Posterior cingulate gyrus (tissue), 11 donors: Measurements from ENCODE around the gene ZNF689.

Experiments
- DNase-seq, 10 donors: peaks; one replicate each; pipeline versions ENCODE4 v3.0.0 to v3.0.0-alpha.2; 2020 to 2021; ENCODE audit warnings: mixed read lengths in 3 of 10
- intact Hi-C: fragments of 100-400 bp; cut with DNase I; formaldehyde crosslinking; loops from one replicate; pipeline ENCODE4 v1.15.1; 2023

The ZNF689 gene

DNA sequence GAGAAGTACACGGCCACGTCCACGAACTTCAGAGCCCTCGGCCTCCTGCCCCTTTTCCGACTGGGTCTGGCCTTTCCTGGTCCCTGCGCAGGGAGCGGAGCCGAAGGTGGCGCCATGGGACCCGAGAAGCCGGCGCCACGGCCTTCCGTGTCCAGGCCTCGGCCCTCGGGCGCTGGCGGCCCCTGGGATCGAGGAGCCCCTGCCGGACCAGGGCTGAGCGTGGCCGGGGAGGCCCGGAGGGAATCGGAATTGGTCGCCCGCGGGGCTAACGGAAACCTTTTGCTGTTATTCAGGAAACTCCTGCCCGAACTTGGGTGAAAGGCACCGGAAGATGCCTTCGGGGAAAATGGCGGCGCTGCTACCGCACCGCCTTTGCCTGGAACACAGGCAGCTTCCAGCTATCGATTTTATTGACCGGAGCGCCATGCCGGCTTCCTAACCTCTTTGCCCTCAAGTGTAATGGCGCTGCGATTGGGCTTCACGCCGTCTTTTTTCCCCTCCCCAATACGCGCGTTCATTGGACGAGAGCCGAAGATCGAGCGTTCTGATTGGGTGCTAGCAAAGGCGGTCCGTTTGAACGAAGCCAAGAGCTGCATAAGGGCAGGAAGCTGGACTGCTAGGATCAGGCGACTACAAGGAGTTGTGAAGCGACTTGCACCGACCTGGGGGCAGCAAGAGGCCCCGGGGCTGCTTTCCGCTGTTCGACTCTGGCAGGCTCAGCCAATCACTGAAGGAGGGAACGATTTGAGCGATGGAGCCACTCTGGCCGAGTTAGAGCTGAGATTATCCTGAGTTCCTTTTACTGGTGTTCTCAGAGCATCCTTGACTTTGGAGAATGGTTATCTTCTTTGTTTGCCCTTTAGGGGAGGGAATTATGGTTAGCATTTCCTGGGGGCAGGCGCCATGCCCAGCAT is at the start of gene ZNF689:
Gene ZNF689 (minus strand): TSS at position 464 of the 914 bp plus-strand sequence. CDS start 348 bp downstream, at position 116.
- peak; percentile 93 to 99 (median 98) for DNase-seq
- intact Hi-C loops, result no loop called here

DNA sequence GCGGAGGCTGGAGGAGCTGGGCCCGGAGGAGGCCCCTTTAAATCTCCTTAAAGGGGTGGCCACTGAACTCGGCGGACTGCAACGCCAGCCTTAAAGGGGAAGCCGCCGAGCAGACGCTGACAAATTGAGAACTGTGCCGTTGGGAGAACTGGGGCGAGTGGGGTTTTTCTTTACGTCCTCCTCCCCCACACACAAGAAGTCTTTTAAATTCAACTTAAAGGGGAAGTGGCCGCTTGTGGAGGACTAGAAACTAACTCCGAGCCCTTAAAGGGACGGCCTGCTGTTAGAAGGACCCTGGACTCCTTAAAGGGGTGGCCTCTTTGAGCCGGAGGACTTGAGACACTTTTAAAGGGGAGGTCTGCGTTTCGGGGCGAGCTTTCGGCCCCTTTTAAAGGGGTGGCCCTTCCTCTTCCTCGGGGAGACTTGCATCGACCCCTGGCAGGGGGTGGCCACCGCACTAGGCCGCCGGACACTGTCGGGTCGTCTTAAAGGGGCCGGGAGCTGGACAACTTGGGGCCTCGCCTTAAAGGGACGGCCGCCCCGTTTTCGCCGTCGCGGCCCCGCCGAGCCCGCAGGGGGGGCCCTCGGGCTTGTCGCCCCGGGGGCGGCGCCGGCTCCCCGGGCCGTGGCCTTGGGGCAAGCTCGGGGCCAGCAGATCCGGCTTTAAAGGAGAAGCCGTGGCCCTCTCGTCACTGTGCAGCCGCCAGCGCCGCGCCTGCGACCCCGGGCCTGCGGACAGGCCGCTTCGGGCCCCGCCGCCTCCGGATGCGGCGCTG is 48.7 kb upstream of the ZNF689 start:
- DNase-seq, result peak; percentile 71 to 99 (median 78)
- intact Hi-C loops, result loop anchor here (1.0 to 5.0 kb wide), 3 partner anchors 9 to 132 kb away; partner anchors contain the start of genes PRR14 and ZNF768

DNA sequence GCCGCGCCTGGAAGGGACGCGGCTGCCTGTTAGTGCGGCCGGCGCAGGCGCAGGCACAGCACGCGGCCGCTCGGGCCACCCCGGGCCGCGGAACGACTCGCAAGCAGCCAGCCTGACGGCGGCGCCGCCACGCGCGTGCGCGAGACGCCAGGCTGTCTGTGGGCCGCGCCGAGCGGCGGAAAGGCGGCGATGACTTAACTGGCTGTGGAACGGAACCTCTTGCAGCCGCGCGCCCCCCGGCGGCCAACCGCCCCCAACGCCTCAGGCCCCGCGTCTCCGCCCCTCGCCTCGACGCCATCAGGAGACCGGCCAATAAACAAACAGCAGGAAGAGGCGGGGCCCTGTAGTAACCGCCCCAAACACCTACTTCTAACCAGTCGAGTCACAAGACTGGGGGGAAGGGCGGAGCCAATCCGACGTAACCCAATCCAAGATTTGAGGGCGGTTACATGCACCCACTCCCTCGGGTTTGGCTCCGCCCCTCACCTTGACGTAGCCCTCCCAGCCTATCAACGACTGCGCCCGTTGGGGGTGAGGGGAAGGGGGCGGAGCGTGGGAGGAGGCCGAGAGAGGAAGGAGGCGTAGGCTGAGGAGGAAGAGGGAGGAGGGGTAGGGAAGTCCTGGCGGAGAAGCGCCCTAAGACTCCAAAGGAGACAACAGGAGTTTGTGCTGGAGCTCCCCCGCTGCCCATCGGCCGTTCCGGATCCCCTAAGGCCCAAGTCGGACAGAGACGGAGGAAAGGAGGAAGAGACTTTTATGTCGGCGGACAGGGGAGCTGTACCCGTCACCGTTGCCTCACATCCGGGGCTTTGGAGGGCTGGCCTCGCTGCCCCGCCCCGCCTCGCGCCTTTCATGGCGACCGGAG is 47.9 kb upstream of the ZNF689 start, which contains the start of gene FBRS:
Gene FBRS (plus strand): TSS at position 566 of the 865 bp plus-strand sequence. CDS start 1,088 bp downstream, outside the sequence.
- intact Hi-C loops, result loop anchor here (1.0 to 5.0 kb wide), 3 partner anchors 8 to 131 kb away; partner anchors contain the start of genes PRR14 and ZNF768

DNA sequence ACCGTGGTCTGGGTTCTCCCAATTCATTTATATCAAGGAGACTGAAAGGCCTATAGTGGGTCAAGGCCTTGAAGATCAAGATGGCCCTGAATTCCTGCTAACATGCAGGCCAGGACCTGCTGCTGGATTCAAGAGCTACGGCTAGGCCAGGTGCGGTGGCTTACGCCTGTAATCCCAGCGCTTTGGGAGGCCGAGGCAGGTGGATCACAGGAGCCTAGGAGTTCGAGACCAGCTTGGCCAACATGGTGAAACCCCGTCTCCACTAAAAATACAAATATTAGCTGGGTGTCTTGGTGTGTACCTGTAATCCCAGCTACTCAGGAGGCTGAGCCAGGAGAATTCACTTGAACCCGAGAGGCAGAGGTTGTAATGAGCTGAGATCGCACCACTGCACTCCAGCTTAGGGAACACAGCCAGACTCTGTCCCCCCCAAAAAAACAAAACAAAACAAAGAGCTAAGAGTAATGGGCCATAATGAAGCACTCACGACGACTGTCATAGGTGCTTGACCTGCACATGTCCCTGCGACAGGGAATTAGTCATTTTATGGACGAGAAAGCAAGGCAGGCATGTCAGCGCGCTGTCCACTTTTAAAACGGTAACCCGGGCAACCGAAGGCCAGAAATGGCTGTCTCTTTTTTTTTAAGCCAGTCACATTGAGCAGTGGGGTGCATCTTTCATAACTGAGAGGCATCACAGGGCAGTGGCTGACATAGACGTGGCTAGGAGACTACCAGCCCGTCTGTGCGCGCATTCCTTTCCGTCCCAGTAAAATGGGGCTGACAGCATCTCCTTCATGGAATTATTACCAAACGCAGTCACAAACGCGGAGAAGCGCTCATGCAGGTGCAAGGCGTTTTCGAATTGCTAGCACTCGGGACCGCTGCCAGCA is 47.0 kb upstream of the ZNF689 start:
- intact Hi-C loops, result loop anchor here (5.0 kb wide), 1 partner anchor 130 kb away; the partner anchor contains the start of gene ZNF768
- peak in 1 of 10 donors; percentile 45 for DNase-seq

More for the DNA sequence above, 47.9 kb upstream of the ZNF689 start, which contains the start of gene FBRS:
- peak; percentile 99 to 100 (median 100) for DNase-seq

DNA sequence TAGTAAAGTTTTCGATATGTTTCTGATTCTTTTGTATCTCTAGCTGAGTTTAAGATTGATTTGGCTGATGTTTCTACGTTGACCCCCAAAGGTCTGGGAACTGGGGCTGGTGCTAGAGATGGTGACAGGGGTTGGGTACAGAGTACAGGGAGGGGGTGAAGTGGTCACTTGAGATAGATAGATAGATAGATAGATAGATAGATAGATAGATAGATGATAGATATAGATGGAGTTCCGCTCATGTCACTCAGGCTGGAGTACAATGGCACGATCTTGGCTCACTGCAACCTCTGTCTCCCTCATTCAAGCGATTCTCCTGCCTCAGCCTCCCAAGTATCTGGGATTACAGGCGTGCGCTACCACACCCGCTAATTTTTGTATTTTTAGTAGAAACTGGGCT is 46.2 kb upstream of the ZNF689 start:
- intact Hi-C loops, result loop anchor here (5.0 kb wide), 1 partner anchor 129 kb away; the partner anchor contains the start of gene ZNF768
- no peak for DNase-seq

DNA sequence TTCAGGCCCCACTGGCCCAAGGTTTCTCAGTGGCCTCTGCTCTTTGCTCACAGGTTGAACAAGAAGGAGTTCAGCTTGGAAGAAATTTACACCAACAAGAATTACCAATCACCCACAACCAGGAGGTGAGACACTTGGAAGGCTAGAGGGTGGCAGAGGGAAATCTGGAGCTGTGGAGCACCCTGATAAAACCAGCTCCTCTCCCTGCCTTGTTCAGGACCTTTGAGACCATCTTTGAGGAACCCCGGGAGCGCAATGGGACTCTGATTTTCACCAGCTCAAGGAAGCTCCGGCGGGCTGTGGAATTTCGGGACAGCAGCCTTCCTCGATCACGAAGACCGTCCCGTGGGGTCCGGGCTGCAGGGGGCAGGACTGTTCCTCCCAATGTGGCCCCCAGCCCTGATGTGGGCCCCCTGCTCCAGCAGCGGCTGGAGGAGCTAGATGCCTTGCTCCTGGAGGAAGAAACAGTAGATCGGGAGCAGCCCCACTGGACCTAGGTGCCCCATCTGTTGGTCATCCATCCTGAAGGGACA is 45.7 kb upstream of the ZNF689 start:
- DNase-seq, result peak in 2 of 10 donors; percentile 10 to 41
- intact Hi-C loops, result loop anchor here (5.0 kb wide), 1 partner anchor 129 kb away; the partner anchor contains the start of gene ZNF768

DNA sequence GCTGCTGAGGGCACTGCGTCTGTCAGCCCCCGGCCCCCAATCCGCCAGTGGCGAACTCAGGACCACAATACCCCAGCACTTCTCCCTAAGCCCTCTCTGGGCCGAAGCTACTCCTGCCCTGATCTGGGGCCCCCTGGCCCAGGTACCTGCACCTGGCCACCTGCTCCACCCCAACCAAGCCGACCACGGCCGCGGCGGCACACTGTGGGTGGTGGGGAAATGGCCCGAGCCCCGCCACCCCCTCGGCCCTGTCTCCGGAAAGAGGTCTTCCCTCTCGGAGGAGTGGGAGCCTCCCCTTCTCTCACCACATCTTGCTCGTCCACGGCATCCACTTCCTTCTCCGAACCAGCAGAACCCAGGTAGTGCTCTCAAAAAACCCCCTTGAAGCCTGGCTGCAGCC is 44.7 kb upstream of the ZNF689 start:
- intact Hi-C loops, result loop anchor here (5.0 kb wide), 2 partner anchors 83 to 128 kb away; partner anchors contain the start of genes ZNF688 and ZNF768
- peak in 1 of 10 donors; percentile 64 for DNase-seq

DNA sequence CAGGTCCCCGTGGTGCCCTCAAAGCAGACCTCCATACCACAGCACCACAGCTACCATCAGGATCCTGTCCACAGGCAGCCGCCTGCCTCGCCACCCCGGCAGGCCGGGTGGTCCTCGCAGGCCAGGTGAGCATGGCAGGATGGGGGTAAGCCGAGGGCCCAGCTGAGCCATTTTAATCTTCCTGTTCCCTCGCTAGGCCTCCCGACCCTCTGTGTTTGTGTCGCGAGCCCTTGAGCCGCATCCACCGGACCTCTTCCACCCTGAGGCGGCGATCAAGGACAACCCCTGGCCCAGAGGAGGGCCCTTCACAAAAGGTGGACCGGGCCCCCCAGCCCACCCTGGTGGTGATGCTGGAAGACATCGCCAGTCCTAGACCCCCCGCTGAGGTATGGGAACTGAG is 42.5 kb upstream of the ZNF689 start:
- DNase-seq, result peak in 3 of 10 donors; percentile 29 to 77 (median 38)
- intact Hi-C loops, result loop anchor here (5.0 kb wide), 1 partner anchor 80 kb away; the partner anchor contains the start of gene ZNF688

DNA sequence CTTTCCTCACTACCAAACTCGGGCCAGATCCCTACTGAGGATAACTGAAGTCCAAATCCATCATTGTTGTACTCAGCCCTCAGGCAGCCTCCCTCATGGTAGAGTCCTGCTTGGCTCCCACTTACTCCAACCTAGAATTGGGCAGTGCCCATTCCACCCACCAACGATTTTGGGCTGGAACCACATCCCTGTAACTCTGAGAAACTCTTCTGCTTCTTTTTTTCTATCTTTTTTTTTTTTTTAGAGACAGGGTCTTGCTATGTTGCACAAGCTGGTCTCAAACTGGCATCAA is 41.8 kb upstream of the ZNF689 start:
- no peak for DNase-seq

DNA sequence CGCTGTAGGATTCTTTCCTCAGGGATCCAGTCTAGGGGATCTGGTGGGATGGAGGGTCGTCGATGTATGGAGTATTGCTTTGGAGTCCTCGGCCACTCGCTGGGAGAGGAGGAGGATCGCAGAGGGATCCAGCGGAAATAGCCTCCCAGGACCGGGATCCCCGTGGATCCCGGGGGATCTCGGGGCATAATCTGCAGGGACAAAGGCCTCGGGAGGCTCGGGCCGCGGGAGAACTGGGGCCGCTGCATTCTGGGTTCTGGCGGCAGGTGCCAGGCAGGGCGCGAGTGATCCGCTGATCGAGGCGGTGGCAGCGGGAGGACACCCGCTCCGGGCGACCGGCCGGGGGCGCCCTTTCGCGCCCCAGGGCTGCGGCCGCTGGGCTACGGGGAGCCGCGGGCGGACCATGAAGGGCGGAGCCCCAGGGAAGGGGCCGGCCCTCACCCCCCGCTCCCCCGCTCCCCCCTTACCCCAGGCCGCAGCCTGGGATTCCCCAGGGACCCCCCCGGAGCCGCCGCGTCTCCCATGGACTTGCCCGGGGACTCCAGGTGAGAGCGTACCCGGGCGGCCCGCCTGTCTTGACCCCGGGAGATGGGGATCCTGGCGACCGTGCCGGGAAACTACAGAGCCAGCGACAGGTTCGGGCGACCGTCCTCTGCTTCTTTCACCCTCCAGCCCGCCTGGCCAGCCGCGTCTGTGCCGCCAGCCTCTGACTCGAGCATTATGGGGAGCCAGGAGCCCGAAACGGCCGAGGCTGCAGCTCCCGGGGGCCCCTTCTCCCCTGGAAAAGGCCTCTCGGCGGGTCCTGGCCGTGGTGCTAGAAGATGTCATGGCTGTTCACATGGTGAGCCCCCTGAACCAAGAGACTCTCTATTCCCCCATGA is 41.2 kb upstream of the ZNF689 start:
- peak; percentile 32 to 93 (median 54) for DNase-seq
- intact Hi-C loops, result loop anchor here (2.0 to 5.0 kb wide), 2 partner anchors 47 to 79 kb away; partner anchors contain the start of genes SRCAP and ZNF688

More for the DNA sequence above, 41.8 kb upstream of the ZNF689 start:
- intact Hi-C loops, result loop anchor here (5.0 kb wide), 1 partner anchor 80 kb away; the partner anchor contains the start of gene ZNF688

DNA sequence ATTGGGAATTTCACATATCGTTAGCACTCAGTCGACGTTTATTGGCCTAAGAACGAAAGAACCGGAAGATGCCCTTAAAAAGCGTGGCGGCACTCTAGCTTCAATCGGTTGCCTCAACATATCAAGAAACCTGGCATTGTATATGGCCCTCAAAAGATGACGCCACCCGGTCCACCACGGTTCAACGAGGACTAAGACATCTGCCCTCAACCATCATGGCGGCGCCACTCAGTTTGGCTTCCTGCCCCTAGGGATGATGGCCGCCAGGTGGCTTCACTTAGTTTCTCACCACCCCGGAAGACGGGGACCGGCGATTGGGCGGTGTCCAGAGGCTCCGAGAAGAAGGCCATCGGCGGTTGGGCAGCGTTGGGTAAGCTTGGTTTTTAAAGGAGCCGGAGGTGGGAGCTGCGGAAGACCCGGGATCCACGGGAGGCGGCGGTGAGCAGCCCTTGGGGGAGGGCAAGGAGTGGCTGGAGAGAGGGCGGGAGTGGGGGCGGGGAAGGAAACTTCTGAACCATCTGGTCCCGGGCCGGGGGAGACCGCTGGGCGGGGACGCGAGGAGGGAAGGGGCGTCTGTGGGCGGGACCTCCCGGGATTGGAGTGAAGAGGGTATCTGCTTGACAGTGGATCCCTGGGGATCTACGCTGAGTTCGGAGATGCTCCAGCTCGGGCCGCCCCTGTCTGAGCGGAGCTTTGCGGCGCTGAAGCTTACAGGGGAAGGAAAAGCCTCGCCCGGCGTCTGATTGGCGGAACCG is 40.4 kb upstream of the ZNF689 start, which contains the start of gene PRR14:
Gene PRR14 (plus strand): TSS at position 592 of the 755 bp plus-strand sequence. CDS start 686 bp downstream, outside the sequence.
- peak; percentile 98 to 100 (median 100) for DNase-seq
- intact Hi-C loops, result loop anchor here (1.0 to 5.0 kb wide), 3 partner anchors 8 to 78 kb away; partner anchors contain the start of genes FBRS, SRCAP and ZNF688

DNA sequence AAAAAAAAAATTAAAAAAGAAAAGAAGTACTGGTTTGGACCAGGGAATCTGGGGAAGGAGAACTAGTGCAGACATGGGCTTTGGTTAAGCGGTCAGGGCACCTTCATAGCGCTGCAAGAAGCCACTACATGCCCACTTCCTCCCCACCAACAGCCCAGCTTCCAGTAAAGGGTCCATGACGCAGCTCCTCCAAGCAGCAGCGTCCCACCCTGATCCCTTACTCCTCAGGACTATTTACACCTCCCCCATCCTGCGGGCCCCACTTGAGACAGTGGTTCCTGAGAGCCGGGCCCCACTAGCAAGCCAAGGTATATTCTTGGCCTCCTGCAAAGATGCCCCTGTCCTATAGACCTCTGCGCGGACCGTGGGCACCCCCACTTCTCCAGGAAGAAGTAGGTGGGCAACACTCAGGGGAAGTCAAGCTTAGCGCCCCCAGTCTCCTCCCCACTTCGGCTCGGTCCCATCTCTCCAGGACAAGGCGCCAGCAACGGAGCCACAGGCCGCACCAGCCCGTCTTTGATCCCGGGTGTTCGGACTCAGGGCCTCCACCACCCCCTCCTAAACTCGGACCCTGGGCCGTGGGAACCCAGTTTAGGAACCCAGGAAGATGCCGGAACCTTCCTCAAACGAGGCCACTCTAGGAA is 39.7 kb upstream of the ZNF689 start:
- DNase-seq, result peak in 3 of 10 donors; percentile 15 to 29 (median 19)
- intact Hi-C loops, result loop anchor here (1.0 to 5.0 kb wide), 3 partner anchors 8 to 78 kb away; partner anchors contain the start of genes FBRS, SRCAP and ZNF688

DNA sequence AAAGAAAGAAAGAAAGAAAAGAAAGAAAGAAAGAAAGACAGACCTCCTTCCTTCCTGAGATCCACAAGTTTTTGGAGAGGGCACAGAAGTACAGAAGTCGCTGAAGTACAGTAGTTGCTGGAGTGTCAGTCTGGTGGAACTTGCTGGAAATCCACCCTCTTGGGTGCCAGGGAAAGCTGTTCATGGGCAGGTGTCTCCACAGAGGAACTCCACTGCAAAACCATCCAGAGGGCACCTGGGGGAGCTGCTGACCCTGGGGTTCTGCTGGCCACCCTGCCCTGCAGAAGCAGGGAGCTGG is 37.0 kb upstream of the ZNF689 start:
- intact Hi-C loops, result no loop called here
- DNase-seq, result peak in 1 of 10 donors; percentile 24

DNA sequence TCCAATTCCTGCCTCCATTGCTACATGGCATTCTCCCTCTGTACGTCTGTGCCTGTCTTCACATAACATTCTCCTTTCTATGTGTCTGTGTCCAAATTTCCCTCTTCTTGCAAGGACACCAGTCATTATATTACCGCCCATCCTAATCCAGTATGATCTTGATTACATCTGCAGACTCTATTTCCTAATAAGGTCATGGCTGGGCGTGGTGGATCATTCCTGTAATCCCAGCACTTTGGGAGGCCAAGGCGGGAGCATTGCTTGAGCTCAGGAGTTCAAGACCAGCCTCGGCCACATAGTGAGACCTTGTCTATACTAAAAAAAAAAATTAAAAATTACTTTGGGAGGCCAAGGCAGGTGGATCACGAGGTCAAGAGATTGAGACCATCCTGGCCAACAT is 35.5 kb upstream of the ZNF689 start:
- peak in 1 of 10 donors; percentile 13 for DNase-seq
- intact Hi-C loops, result no loop called here

DNA sequence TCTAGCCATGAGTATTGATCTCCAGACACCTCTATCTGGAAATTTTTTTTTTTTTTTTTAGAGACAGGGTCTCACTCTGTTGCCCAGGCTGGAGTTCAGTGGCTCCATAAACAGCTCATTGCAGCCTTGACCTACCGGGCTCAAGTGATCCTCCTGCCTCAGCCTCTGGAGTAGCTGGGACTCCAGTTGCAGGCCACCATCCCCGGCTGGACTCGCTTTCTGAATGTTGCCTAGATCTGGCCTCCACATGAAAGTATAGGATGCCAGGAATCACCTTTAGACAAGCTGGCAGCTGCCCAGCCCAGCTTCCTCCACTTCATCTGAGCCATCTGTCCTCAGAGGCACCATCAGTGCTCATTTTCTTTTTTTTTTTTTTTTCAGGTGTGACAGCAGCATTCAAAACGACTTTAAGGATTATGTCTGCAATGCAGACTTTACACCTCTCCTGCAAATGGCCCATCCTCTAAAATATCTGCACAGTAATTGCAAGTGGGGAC is 34.2 kb upstream of the ZNF689 start:
- intact Hi-C loops, result no loop called here
- DNase-seq, result peak in 2 of 10 donors; percentile 45 to 72
